Measurements from ENCODE around the gene UBASH3A.
A peak's percentile ranks its signal among the peaks of the same experiment; 100 is the strongest.
"Not testable (repeated sequence)": the region's sequence is repeated elsewhere in the genome, so short reads cannot be mapped to it uniquely, and the experiment has no call there.

UBASH3A gene

GRCh38 chr21:42391297-42391696, 12.4 kb upstream of the UBASH3A start:
- DNase-seq = no peak

- DNase-seq = no peak
These were observed 10.8 kb upstream of the UBASH3A start for GRCh38 chr21:42392731-42393442.

- DNase-seq = no peak
These were observed 10.2 kb upstream of the UBASH3A start for GRCh38 chr21:42393443-42393950.

GRCh38 chr21:42395302-42395701, 8.4 kb upstream of the UBASH3A start:
- DNase-seq = no peak

GRCh38 chr21:42395905-42396651, 7.6 kb upstream of the UBASH3A start, which contains the start of gene TMPRSS3:
Gene TMPRSS3 (minus strand): TSS chr21:42396052. CDS start chr21:42395417, 635 bp downstream.
- no peak for DNase-seq

GRCh38 chr21:42396799-42397745, 6.6 kb upstream of the UBASH3A start:
- no peak for DNase-seq

GRCh38 chr21:42397746-42398394, 5.8 kb upstream of the UBASH3A start:
- no peak for DNase-seq

- DNase-seq = no peak
These were observed 5.2 kb upstream of the UBASH3A start for GRCh38 chr21:42398436-42399028.

GRCh38 chr21:42400525-42400924, 3.2 kb upstream of the UBASH3A start:
- no peak for DNase-seq

GRCh38 chr21:42401154-42401553, 2.5 kb upstream of the UBASH3A start:
- no peak for DNase-seq

GRCh38 chr21:42401820-42402251, 1.9 kb upstream of the UBASH3A start:
- DNase-seq = no peak

- no peak for DNase-seq
These were observed 837 bp downstream of the UBASH3A start for GRCh38 chr21:42404539-42404938.

- DNase-seq = no peak
These were observed 1.6 kb downstream of the UBASH3A start for GRCh38 chr21:42405064-42406013.

GRCh38 chr21:42406201-42406621, 2.5 kb downstream of the UBASH3A start:
- peak; percentile 40 for DNase-seq

- no peak for DNase-seq
These were observed 3.2 kb downstream of the UBASH3A start for GRCh38 chr21:42406866-42407265.

GRCh38 chr21:42407476-42407875, 3.8 kb downstream of the UBASH3A start:
- DNase-seq = no peak

- DNase-seq = not testable (repeated sequence)
These were observed 5.0 kb downstream of the UBASH3A start for GRCh38 chr21:42408718-42409117.

- DNase-seq = no peak
These were observed 5.7 kb downstream of the UBASH3A start for GRCh38 chr21:42409366-42409765.

- no peak for DNase-seq
These were observed 7.6 kb downstream of the UBASH3A start for GRCh38 chr21:42411197-42411869.
